K562 (cell line): Measurements from ENCODE around the gene SMCHD1. TPM values are rescaled to one million over a fixed set of nuclear protein-coding genes. Genes with fewer than 3 reads are reported as not detected.
A peak's percentile ranks its signal among the peaks of the same experiment; 100 is the strongest.

Source experiments
- ATAC-seq: fragments of 200-7000 bp; cut with Tn5 transposase; 3 replicates; pipeline ENCODE4 v1.9.1; 2020; ENCODE audit warnings: moderate library complexity
- BruUV-seq: library from RNA; stranded (reverse); fragments of 400-500 nt; replicated peaks from 2 replicates; lab custom pipeline; 2021; lab: Mats Ljungman, UMichigan
- CTCF ChIA-PET: fragments of 300-600 bp; formaldehyde crosslinking; extraction: SDS; loops from one replicate; lab custom pipeline; 2021; ENCODE audit warnings: low intra/inter-chr PET ratio; lab: Yijun Ruan, JAX
- POLR2A ChIA-PET: fragments of 300-600, 350-650 bp; sonication (Branson Sonifier 250); formaldehyde crosslinking; extraction: SDS; loops from one replicate; lab custom pipeline; 2021; ENCODE audit warnings: antibody characterized with exemption, inconsistent platforms; lab: Yijun Ruan, JAX
- DNase-seq, 4 experiments: peaks; one replicate each; pipeline versions ENCODE4 v3.0.0 to v3.0.0-alpha.2; 2011 to 2018; ENCODE audit warnings: low spot score in 3 of 4, mixed read lengths in 3 of 4; ENCODE audit errors: extremely low read depth in 1 of 4
- FAIRE-seq: peaks from 2 replicates; lab custom pipeline; 2011; peaks lifted over from hg19 to GRCh38; lab: Jason Lieb, UNC
- H2AFZ ChIP-seq: 2 replicates; pipeline ENCODE4 v1.6.0; 2011; ENCODE audit warnings: low read depth, low read length, control low read depth, inconsistent platforms
- H3K27ac ChIP-seq: fragments of 200-600 bp; 3 replicates; pipeline ENCODE4 v1.8.0; 2011; ENCODE audit warnings: low read depth, mild to moderate bottlenecking, control low read depth, inconsistent platforms, low read length, moderate library complexity, mixed read lengths; ENCODE audit errors: extremely low read depth
- H3K27me3 ChIP-seq, 2 experiments: fragments of 300-600 bp in 1 of 2; 2 replicates in 1 of 2; 3 replicates in 1 of 2; pipeline versions ENCODE4 v1.6.0 to v1.8.0; 2011; ENCODE audit warnings: inconsistent platforms in 2 of 2, low read length in 2 of 2, mild to moderate bottlenecking in 1 of 2, mixed read lengths in 1 of 2, moderate library complexity in 1 of 2; ENCODE audit not compliant: control insufficient read depth in 2 of 2, insufficient read depth in 2 of 2
- H3K36me3 ChIP-seq: fragments of 300-600 bp; 3 replicates; pipeline ENCODE4 v1.8.0; 2011; ENCODE audit warnings: mild to moderate bottlenecking, low read length, inconsistent platforms; ENCODE audit not compliant: control insufficient read depth, insufficient read depth
- H3K4me1 ChIP-seq, 2 experiments: fragments of 200-600 bp in 1 of 2; replicated peaks in 1 of 2; 2 replicates in 1 of 2; 3 replicates in 1 of 2; pipeline versions ENCODE4 v1.5.1 to v1.8.0; 2011; ENCODE audit warnings: inconsistent platforms in 2 of 2, low read length in 2 of 2, mild to moderate bottlenecking in 1 of 2, mixed read lengths in 1 of 2, moderate library complexity in 1 of 2; ENCODE audit not compliant: control insufficient read depth in 2 of 2, insufficient read depth in 2 of 2
- H3K4me2 ChIP-seq: 2 replicates; pipeline ENCODE4 v1.6.1; 2011; ENCODE audit warnings: low read length, control low read depth, inconsistent platforms, mixed read lengths; ENCODE audit not compliant: insufficient read depth
- H3K4me3 ChIP-seq: fragments of 200-600 bp; sonication (generic), shearing (Covaris generic); 2 replicates; pipeline ENCODE4 v1.5.1; 2016; ENCODE audit warnings: control low read depth, inconsistent platforms
- H3K79me2 ChIP-seq: fragments of 200-600 bp; 3 replicates; pipeline ENCODE4 v1.8.0; 2011; ENCODE audit warnings: low read length, inconsistent platforms; ENCODE audit not compliant: control insufficient read depth, insufficient read depth
- H3K9ac ChIP-seq, 2 experiments: 2 replicates each; pipeline versions ENCODE4 v1.6.0 to v1.6.1; 2011; ENCODE audit warnings: low read depth in 2 of 2, low read length in 2 of 2, control low read depth in 1 of 2, inconsistent platforms in 1 of 2, mild to moderate bottlenecking in 1 of 2, mixed read lengths in 1 of 2; ENCODE audit not compliant: insufficient read depth in 1 of 2
- H3K9me1 ChIP-seq: one replicate; pipeline ENCODE4 v1.6.0; 2011; ENCODE audit warnings: inconsistent platforms, mild to moderate bottlenecking, low read length, moderate library complexity; ENCODE audit not compliant: control insufficient read depth, insufficient read depth
- H3K9me3 ChIP-seq: replicated peaks from 2 replicates; pipeline ENCODE4 v1.5.1; 2011; ENCODE audit warnings: low read depth, low read length, inconsistent platforms; ENCODE audit not compliant: control insufficient read depth, insufficient read depth
- H4K20me1 ChIP-seq: replicated peaks from 2 replicates; pipeline ENCODE4 v1.6.1; 2011; ENCODE audit warnings: low read length, inconsistent platforms, mixed read lengths; ENCODE audit not compliant: control insufficient read depth, insufficient read depth
- IRF9 ChIP-seq: fragments of 450-650 bp; IDR thresholded peaks from 2 replicates; pipeline ENCODE4 v1.6.1; 2016; ENCODE audit warnings: missing biosample characterization, missing genetic modification characterization
- NONO ChIP-seq, 2 experiments: fragments of 200-400 bp in 1 of 2; fragments of 450-650 bp in 1 of 2; formaldehyde crosslinking in 1 of 2; IDR thresholded peaks; 2 replicates each; pipeline ENCODE4 v1.6.1; 2017; ENCODE audit warnings: low read depth in 2 of 2, mild to moderate bottlenecking in 2 of 2, moderate library complexity in 2 of 2, low read length in 1 of 2
- TGIF2 ChIP-seq: sonication (generic); formaldehyde crosslinking; IDR thresholded peaks from 2 replicates; pipeline ENCODE4 v1.8.1; 2022; ENCODE audit warnings: mild to moderate bottlenecking, missing genetic modification reagents, moderate library complexity
- ZNF766 ChIP-seq: fragments of 200-800 bp; sonication (Bioruptor generic); conservative IDR thresholded peaks from 2 replicates; pipeline ENCODE4 v1.6.1; 2016; ENCODE audit warnings: missing genetic modification characterization, missing compliant biosample characterization
- ZNF778 ChIP-seq: fragments of 450-650 bp; formaldehyde crosslinking; IDR thresholded peaks from 2 replicates; pipeline ENCODE4 v1.4.0; 2020; ENCODE audit warnings: mild to moderate bottlenecking, moderate library complexity
- WGBS: fragments of 100-300 bp; shearing (Covaris generic); methylation state at CpG from one replicate; pipeline ENCODE4 v1.1.6; 2016; ENCODE audit warnings: low coverage, mixed read lengths; ENCODE audit not compliant: insufficient coverage; ENCODE audit errors: missing lambda C conversion rate; 5-methylcytosine and 5-hydroxymethylcytosine counted together
- in situ Hi-C: fragments of 300-500 bp; cut with MboI; formaldehyde crosslinking; loops from 4 replicates; pipeline ENCODE4 v1.15.0; 2018; ENCODE audit warnings: inconsistent platforms, mixed read lengths
- intact Hi-C: fragments of 100-400 bp; cut with micrococcal nuclease; formaldehyde crosslinking; loops from 2 replicates; pipeline ENCODE4 v1.14.2; 2022
- polyA plus RNA-seq, 8 experiments: library from polyadenylated mRNA; depleted of rRNA in 4 of 8; stranded (reverse) in 5 of 8; unstranded in 3 of 8; fragments of >200 nt; fragmentation: Nextera tagmentation in 2 of 8; fragmentation: Illumina TruSeq in 1 of 8; extraction: Ambion mirVana in 2 of 8; extraction: Trizol in 1 of 8; gene quantifications; 2 replicates each; pipeline versions ENCODE4 v1.2.1 to v1.2.3, GENCODE V29; 2011 to 2014; ENCODE audit warnings: inconsistent platforms in 1 of 8, missing spikeins in 1 of 8
- total RNA-seq, 7 experiments: library from RNA; depleted of rRNA in 6 of 7; stranded (reverse); fragments of >200 nt in 6 of 7; fragmentation: Illumina TruSeq in 2 of 7; extraction: Trizol in 2 of 7; gene quantifications; 2 replicates each; pipeline versions ENCODE4 v1.2.1 to v1.2.3, GENCODE V29; 2011 to 2021; ENCODE audit warnings: low replicate concordance in 1 of 7
- TF ChIP-seq, protein P1 (sequence below): fragments of 450-650 bp; formaldehyde crosslinking; IDR thresholded peaks from 2 replicates; pipeline ENCODE4 v1.4.0; 2020; ENCODE audit warnings: mild to moderate bottlenecking
- TF ChIP-seq, protein P2 (sequence below): fragments of 450-650 bp; IDR thresholded peaks from 2 replicates; pipeline ENCODE4 v1.6.1; 2016; ENCODE audit warnings: borderline replicate concordance

The SMCHD1 gene
- total and polyA plus RNA-seq, 9 of the 15 experiments (the other 6 are each of a cell fraction or from before 2014, with no cell fraction given), result 6.3 to 144 (median 72.7) TPM

GRCh38 chr18:2794159-2794558, 138.6 kb downstream of the SMCHD1 start:
- no peaks in the 10 kb centered on the region for H3K9me3 ChIP-seq
- H3K27me3 ChIP-seq, result no peaks in the 10 kb centered on the region
- H3K36me3 ChIP-seq, result peaks cover 74% of the 10 kb centered on the region
- no peak for DNase-seq
- no peaks in the 10 kb centered on the region for H3K79me2 ChIP-seq
- FAIRE-seq, result no peak
- H3K9ac ChIP-seq, result no peak overlapping the region
- H4K20me1 ChIP-seq, result no peaks in the 10 kb centered on the region
- peak; percentile 34; the same call in 2 of the 3 replicates for ATAC-seq
- ChIA-PET POLR2A (no interaction called here), CTCF (no interaction called here)
- no peak overlapping the region for H3K4me2 ChIP-seq
- WGBS, result 91% methylated on average over 9 of the region's 9 CpGs
- BruUV-seq, result no TSS peak
- intact Hi-C loops (no loop called here), in situ Hi-C loops (no loop called here)
- H3K4me1 ChIP-seq, result no peaks in the 10 kb centered on the region
- no peak overlapping the region for H3K4me3 ChIP-seq
- H2AFZ ChIP-seq, result no peak overlapping the region
- no peak for TF ChIP-seq ZNF766 (CRISPR knock-in tag)
- TF ChIP-seq, protein P1, sequence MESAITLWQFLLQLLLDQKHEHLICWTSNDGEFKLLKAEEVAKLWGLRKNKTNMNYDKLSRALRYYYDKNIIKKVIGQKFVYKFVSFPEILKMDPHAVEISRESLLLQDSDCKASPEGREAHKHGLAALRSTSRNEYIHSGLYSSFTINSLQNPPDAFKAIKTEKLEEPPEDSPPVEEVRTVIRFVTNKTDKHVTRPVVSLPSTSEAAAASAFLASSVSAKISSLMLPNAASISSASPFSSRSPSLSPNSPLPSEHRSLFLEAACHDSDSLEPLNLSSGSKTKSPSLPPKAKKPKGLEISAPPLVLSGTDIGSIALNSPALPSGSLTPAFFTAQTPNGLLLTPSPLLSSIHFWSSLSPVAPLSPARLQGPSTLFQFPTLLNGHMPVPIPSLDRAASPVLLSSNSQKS, result no peak
- no peak for TF ChIP-seq TGIF2 (CRISPR knock-in tag)
- no peak for TF ChIP-seq NONO (IDR thresholded peaks at IDR 0.05; ENCODE audit: low read depth in 2 of 2, low read length in 1 of 2)
- TF ChIP-seq IRF9 (tag), result no peak
- TF ChIP-seq ZNF778 (CRISPR knock-in tag), result no peak
- TF ChIP-seq, protein P2, sequence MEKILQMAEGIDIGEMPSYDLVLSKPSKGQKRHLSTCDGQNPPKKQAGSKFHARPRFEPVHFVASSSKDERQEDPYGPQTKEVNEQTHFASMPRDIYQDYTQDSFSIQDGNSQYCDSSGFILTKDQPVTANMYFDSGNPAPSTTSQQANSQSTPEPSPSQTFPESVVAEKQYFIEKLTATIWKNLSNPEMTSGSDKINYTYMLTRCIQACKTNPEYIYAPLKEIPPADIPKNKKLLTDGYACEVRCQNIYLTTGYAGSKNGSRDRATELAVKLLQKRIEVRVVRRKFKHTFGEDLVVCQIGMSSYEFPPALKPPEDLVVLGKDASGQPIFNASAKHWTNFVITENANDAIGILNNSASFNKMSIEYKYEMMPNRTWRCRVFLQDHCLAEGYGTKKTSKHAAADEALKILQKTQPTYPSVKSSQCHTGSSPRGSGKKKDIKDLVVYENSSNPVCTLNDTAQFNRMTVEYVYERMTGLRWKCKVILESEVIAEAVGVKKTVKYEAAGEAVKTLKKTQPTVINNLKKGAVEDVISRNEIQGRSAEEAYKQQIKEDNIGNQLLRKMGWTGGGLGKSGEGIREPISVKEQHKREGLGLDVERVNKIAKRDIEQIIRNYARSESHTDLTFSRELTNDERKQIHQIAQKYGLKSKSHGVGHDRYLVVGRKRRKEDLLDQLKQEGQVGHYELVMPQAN, result no peak
- H3K9me1 ChIP-seq, result no peaks in the 10 kb centered on the region
- H3K27ac ChIP-seq, result no peak overlapping the region
